Type B pancreatic cell (in vitro differentiated cells): ENCODE results near the gene APBB2. TPM values are rescaled to one million over a fixed set of nuclear protein-coding genes. Genes with fewer than 3 reads are reported as not detected.
"Not testable (repeated sequence)": the region's sequence is repeated elsewhere in the genome, so short reads cannot be mapped to it uniquely, and the experiment has no call there.

Source experiments
- DNase-seq: peaks from one replicate; pipeline ENCODE4 v3.0.0; 2021; ENCODE audit warnings: mixed read lengths; ENCODE audit not compliant: unreplicated experiment; ENCODE audit errors: extremely low spot score
- H3K27ac Mint-ChIP-seq: 2 replicates; pipeline ENCODE4 v1.8.0; 2021; ENCODE audit warnings: mild to moderate bottlenecking, mixed read lengths
- H3K27me3 Mint-ChIP-seq: 2 replicates; pipeline ENCODE4 v1.8.0; 2021; ENCODE audit warnings: mixed read lengths
- H3K36me3 Mint-ChIP-seq: 2 replicates; pipeline ENCODE4 v1.8.0; 2021; ENCODE audit warnings: mixed read lengths
- H3K4me1 Mint-ChIP-seq: one replicate; pipeline ENCODE4 v1.8.0; 2021; ENCODE audit warnings: mixed read lengths; ENCODE audit not compliant: unreplicated experiment
- H3K4me3 Mint-ChIP-seq: 2 replicates; pipeline ENCODE4 v1.8.0; 2021; ENCODE audit warnings: mild to moderate bottlenecking, mixed read lengths
- H3K9me3 Mint-ChIP-seq: 2 replicates; pipeline ENCODE4 v1.8.0; 2021; ENCODE audit warnings: mixed read lengths
- CTCF ChIP-seq: fragments of 200-600 bp; sonication (generic); conservative IDR thresholded peaks from 2 replicates; pipeline ENCODE4 v1.5.0; 2021; ENCODE audit warnings: antibody characterized with exemption, mild to moderate bottlenecking
- total RNA-seq: library from RNA; stranded (reverse); gene quantifications from 2 replicates; pipeline ENCODE4 v1.2.1, GENCODE V29; 2021; ENCODE audit warnings: low replicate concordance

Gene APBB2
- total RNA-seq, 1 donor from 2014 or later, result 33.3 TPM

DNA sequence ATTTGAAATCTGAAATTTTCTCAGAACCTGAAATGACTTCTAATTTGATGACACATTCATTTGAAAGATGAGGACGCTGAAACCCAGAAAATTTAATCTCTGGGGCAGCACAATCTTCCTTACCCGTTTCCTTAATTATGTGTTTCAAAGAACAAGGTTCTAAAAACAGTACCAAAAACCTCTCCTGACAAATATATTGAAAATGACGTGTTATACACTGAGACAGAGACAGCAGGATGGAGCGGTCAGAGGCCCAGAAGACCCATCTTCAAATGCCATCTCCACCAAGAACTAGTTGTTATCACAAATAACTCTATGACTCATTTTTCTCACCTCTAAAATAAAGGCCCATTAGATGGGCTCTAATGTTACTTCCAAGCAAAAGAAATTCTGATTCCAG, 287.3 kb downstream of the APBB2 start:
- TF ChIP-seq CTCF, result no peak
- H3K36me3 Mint-ChIP-seq, result no peaks in the 10 kb centered on the region
- H3K9me3 Mint-ChIP-seq, result no peaks in the 10 kb centered on the region
- no peak for DNase-seq
- H3K27me3 Mint-ChIP-seq, result no peaks in the 10 kb centered on the region
- no peak overlapping the region for H3K4me3 Mint-ChIP-seq
- peaks cover 8% of the 10 kb centered on the region for H3K4me1 Mint-ChIP-seq
- no peak overlapping the region for H3K27ac Mint-ChIP-seq

DNA sequence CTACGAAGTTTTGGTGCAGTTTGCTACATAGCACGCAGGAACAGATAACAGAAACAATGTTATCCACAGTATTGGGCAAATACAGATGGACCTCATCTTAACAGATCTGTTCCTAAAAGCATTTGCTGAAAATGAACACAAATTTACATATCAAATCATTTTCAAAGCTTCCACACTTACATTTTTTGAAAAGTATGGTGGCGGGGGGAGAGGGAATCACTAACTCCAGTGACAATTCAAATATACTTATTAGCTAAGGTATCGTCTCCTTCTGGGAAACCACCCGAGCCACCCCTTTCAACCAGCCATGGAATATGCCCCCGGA, 289.6 kb downstream of the APBB2 start:
- TF ChIP-seq CTCF, result no peak
- no peaks in the 10 kb centered on the region for H3K27me3 Mint-ChIP-seq
- H3K4me1 Mint-ChIP-seq, result peaks cover 8% of the 10 kb centered on the region
- H3K9me3 Mint-ChIP-seq, result no peaks in the 10 kb centered on the region
- no peaks in the 10 kb centered on the region for H3K36me3 Mint-ChIP-seq
- DNase-seq, result no peak
- no peak overlapping the region for H3K4me3 Mint-ChIP-seq
- no peak overlapping the region for H3K27ac Mint-ChIP-seq

DNA sequence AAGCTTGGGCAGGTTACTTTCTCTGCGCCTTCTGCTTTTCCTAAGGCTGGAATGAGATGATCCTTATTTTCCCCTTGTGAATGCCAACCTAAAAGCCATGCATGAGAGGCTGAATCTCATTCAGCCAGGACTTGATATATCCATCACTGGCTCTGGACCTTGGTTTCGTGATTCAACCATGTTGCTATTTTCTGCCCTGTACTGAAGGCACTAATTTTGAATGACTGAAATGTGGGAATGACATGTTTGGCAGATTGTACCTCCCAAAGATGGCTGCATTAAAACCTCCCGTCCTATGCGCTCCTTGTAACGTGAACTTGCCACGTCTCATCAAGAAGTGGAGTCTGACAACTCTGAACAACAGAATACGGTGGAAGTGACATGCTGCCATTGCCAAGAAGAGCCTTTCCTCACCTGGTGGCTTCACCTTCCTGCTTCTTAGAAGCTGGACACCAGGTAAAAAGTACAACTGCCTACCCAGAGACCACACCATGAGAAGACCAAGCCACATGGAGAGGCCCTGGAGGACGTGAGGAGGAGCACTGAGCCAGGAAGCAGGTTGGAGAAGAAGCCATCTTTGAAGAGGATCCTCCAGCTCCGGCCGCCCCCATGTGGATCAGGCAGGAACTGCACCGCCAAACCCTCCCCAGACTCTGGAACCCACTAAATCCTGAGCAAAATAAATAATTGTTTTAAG, 290.1 kb downstream of the APBB2 start:
- peak; percentile 79 for DNase-seq

DNA sequence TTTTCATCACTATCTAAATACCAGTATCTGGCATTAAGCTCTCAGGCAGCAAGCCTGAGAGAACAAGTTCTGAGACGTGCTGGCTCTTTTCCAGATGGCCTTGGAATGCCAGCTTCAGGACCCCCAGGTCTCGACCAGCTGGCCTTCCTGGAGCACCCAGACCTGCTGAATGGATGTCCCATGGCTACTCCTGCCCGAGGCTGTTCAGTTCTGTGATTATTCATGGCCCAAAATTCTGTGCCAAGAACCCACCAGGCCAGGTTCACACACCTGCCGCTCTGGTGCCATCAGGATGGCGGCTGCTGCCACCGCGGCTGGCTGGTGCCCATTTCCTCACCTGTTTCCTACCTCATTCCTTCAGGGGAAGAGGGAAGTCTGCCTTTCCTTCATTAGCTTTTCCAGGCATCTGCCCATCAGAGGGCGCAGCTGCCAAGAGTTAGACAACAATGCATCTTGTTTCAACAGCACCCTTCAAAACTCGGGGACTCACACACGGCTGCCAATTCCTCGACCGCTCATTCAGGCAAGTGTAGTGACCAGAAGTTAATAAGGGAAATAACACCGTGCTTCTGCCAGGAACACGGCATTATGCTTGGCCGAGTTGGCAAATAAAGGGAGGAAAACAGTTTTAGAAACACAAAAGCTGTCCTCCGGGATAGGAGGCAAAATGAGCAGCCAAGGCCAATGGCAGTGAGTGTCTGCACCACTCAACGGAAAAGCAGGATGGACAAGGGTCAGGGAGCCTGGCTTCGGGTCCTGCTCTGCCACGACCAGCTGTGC, 290.8 kb downstream of the APBB2 start:
- Mint-ChIP-seq H3K36me3 (no peaks in the 10 kb centered on the region), H3K27ac (no peak overlapping the region), H3K4me1 (peaks cover 8% of the 10 kb centered on the region), H3K9me3 (no peaks in the 10 kb centered on the region), H3K27me3 (no peaks in the 10 kb centered on the region), H3K4me3 (no peak overlapping the region)
- DNase-seq, result no peak
- TF ChIP-seq CTCF, result no peak

More for the DNA sequence above, 290.1 kb downstream of the APBB2 start:
- peak; percentile 85 for TF ChIP-seq CTCF
- Mint-ChIP-seq H3K36me3 (no peaks in the 10 kb centered on the region), H3K9me3 (no peaks in the 10 kb centered on the region), H3K27me3 (no peaks in the 10 kb centered on the region), H3K4me3 (no peak overlapping the region), H3K4me1 (peaks cover 8% of the 10 kb centered on the region), H3K27ac (no peak overlapping the region)

DNA sequence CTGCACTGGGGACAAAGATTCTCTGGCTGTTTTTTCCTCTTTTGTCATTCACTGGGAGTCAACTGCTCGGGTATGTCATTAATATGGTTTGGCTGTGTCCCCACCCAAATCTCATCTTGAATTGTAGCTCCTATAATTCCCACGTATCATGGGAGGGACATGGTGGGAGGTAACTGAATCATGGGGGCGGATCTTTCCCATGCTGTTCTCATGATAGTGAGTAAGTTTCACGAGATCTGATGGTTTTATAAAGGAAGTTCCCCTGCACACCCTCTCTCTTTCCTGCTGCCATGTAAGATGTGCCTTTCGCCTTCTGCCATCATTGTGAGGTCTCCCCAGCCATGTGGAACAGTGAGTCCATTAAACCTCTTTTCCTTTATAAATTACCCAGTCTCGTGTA, 294.4 kb downstream of the APBB2 start:
- H3K4me1 Mint-ChIP-seq, H3K27me3 Mint-ChIP-seq, H3K9me3 Mint-ChIP-seq, H3K4me3 Mint-ChIP-seq, DNase-seq, H3K36me3 Mint-ChIP-seq, H3K27ac Mint-ChIP-seq: not testable (repeated sequence)

DNA sequence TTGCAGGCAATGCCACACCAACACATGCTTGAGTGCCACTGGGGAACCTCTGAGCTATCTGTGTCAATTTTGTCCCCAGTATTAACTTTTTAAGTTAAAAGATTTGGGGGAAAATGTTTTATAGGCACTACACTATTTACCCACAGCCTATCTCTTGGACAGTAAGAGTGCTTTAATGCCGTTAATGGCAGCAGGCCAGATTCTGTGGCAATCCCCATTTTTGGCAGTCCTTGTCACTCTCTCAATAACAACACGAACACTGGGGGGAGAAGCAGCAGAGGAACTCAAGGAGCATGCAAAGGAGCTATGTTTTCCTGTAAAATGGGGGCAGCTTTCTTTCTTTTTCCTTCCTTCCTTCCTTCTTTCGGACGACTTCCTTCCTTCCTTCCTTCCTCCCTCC, 296.0 kb downstream of the APBB2 start:
- no peak overlapping the region for H3K27ac Mint-ChIP-seq
- no peaks in the 10 kb centered on the region for H3K27me3 Mint-ChIP-seq
- no peak for DNase-seq
- H3K36me3 Mint-ChIP-seq, result peaks cover 4% of the 10 kb centered on the region
- TF ChIP-seq CTCF, result no peak
- H3K4me1 Mint-ChIP-seq, result no peaks in the 10 kb centered on the region
- H3K9me3 Mint-ChIP-seq, result no peaks in the 10 kb centered on the region
- H3K4me3 Mint-ChIP-seq, result no peak overlapping the region
